CD4-positive, alpha-beta T cell treated with Interleukin-6 at 100 ng/mL for 8 hours (primary cell): Measurements from ENCODE around the gene SMARCC2.
A peak's percentile ranks its signal among the peaks of the same experiment; 100 is the strongest.

Experiments used
- DNase-seq: peaks from one replicate; pipeline ENCODE4 v3.0.0-alpha.2; 2020; ENCODE audit warnings: mixed read lengths, low spot score

SMARCC2 gene

DNA sequence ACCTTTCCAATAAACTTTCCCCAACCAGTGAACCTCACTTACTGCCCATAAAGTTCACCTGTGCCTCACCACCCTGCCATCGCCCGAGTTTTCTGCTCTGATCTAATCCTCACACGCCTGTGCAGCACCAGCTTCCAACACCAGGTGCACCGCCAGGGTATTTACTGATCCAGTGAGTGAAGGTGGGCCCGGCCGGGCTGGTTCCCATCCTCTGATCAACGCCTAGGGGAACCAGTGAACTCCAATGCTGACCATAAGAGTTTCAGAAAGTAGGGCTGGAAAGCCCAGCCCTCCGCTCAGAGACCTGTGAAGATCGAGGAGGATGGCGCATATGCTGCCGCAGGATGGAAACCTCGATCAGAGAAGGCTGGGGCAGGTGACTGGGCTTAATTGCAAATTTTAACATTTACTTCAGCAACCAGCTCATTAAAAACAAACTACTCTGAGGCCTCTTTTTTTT is 37.6 kb downstream of the SMARCC2 start:
- DNase-seq = peak; percentile 66

GRCh38 chr12:56150563-56150962 is 38.7 kb downstream of the SMARCC2 start:
- no peak for DNase-seq

- DNase-seq = no peak
Measured at GRCh38 chr12:56146492-56147460, 42.5 kb downstream of the SMARCC2 start.

DNA sequence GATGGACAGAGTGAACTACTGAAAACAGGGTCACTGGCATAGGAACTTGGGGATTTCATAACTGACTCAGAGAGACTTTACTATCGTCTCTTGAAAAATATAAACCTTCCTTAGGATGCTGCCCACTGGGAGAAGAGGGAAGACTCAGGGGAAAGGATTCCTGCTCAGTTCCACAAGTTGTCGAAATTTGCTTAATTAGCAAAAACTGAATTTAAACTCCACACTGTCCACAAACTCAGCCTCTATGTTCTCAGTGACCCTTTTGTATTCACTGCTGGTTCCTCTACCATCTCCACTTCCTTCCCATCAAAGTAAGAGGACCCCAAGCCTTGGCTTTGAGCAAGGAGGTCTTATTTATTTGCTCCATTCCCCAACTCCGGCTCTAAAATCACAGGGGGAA is 44.1 kb downstream of the SMARCC2 start:
- no peak for DNase-seq

- DNase-seq = no peak
Measured at GRCh38 chr12:56143870-56144269, 45.4 kb downstream of the SMARCC2 start.

DNA sequence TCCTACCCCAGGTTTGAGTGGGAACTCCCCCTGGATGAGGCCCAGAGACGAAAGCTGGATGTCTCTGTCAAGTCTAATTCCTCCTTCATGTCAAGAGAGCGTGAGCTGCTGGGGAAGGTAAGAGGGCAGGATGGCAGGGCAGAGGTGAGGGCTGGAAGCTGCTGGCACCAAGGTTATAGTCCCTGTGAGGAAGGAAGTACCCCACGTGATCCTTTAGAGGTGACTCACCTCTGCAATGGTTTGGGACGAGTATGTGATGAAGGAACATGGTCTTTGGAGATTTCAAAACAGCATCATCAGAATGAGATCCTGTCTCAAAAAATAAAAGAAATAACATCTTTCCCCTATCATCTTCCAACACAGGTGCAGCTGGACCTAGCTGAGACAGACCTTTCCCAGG is 46.1 kb downstream of the SMARCC2 start:
- DNase-seq = peak; percentile 38

DNA sequence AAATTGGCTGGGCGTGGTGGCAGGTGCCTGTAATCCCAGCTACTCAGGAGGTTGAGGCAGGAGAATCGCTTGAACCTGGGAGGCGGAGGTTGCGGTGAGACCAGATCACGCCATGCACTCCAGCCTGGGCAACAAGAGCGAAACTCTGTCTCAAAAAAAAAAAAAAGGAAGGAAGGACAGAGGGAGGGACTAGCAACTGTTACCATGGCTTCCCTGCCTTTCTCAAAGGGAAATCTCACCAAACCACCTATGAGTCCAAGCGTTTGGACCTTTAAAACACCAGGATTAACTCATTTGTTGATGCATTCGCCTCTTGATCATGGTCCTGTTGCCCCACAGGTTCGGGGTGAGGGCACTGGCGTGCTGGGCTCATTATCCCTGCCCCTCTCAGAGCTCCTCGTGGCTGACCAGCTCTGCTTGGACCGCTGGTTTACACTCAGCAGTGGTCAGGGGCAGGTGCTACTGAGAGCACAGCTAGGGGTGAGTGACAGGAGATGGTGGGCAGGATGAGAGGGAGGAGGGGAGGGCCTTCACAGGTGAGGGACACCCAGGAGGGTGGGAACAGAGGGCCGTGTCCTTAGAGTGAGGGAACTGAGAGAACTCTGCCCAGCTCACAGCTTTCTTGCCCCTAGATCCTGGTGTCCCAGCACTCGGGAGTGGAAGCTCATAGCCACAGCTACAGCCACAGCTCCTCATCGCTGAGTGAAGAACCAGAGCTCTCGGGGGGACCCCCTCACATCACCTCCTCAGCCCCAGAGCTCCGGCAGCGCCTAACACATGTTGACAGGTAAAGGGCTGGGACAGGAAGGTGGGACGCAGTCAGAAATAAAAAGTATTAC is 47.1 kb downstream of the SMARCC2 start:
- DNase-seq = no peak

- DNase-seq = no peak
Measured at GRCh38 chr12:56137853-56138571, 51.3 kb downstream of the SMARCC2 start.

DNA sequence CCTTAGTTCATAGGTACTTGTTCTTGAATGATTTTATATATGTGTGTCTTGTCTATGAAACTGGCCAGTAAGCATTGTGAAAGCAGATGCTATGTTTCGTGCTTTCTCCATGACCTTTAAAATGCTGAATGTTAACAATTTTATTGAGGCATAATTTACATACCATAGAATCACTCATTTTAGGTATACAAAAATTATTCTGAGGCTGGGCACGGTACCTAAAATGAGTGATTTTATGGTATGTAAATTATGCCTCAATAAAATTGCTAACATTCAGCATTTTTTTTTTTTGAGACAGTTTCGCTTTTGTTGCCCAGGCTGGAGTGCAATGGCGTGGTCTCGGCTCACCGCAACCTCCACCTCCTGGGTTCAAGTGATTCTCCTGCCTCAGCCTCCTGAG is 54.4 kb downstream of the SMARCC2 start:
- DNase-seq = no peak

GRCh38 chr12:56130876-56131275 is 58.4 kb downstream of the SMARCC2 start:
- no peak for DNase-seq

DNA sequence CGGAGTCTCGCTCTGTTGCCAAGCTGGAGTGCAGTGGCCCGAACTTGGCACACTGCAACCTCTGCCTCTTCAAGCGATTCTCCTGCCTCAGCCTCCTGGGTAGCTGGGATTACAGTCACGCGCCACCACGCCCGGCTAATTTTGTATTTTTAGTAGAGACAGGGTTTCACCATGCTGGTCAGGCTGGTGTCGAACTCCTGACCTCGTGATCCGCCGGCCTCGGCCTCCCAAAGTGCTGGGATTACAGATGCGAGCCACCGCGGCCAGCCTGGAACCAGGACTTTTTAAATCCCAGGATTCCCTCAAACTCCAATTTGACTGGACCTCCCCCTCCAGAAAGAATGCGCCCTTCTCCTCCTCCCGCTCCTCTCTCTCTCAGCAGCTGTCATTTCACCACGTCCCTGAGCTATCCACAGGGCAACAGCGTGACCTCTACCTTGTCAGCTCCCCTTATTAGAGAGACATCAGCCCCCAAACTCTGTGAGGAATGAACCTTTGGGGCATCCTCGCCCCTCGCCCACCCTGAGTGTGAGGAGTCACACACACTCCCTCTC is 59.3 kb downstream of the SMARCC2 start:
- no peak for DNase-seq

GRCh38 chr12:56129206-56129941 is 59.9 kb downstream of the SMARCC2 start:
- peak; percentile 84 for DNase-seq

GRCh38 chr12:56128670-56129205 is 60.5 kb downstream of the SMARCC2 start:
- no peak for DNase-seq

DNA sequence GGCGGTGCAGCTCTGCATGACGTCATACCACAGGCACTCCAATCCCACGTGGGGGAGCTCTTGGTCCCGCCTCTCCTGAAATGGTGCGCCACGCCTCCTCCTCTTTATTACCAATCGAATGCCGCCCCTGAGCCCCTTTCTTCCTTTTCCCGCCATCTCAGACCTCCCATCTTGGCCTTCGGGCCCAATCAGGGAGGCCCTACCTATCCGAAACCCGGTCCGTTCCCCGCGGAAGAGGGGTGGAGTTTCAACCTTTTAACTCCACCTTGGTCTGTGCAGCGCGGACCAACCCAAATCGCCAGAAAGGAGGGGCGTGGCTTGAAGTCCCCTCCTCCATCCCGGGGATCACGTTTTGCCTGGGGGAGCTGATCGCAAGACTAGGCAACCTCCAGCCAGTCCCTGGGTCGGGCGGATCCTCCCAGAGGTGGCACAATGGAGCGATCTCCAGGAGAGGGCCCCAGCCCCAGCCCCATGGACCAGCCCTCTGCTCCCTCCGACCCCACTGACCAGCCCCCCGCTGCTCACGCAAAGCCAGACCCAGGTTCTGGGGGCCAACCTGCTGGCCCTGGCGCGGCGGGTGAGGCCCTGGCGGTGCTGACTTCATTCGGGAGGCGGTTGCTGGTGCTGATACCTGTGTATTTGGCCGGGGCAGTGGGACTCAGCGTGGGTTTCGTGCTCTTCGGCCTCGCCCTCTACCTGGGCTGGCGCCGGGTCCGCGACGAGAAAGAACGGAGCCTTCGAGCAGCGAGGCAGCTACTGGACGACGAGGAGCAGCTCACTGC is 61.2 kb downstream of the SMARCC2 start, which contains the start of gene ESYT1:
ESYT1 (plus strand) TSS at position 380 of the 782 bp plus-strand sequence; CDS start at position 433, 53 bp downstream.
- peak; percentile 100 for DNase-seq

DNA sequence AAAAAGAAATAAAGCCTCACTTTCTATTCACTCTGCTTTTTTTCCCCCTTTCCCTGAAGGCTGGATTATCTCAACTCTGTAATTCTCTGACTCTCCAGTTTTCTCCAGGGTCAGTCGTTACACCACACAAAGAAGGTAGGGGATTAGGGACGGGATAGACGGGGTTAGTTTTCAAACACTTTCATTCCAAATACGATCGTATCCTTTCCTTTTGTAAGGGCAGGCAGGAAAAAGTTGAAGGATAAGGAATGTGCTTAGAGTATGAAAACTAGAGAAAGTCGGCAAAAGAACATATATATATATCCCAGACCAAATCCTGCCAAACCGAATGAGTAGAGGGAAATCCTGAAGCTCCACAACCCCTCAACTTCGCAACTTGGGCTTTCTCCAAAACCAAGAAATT is 61.8 kb downstream of the SMARCC2 start:
- no peak for DNase-seq

DNA sequence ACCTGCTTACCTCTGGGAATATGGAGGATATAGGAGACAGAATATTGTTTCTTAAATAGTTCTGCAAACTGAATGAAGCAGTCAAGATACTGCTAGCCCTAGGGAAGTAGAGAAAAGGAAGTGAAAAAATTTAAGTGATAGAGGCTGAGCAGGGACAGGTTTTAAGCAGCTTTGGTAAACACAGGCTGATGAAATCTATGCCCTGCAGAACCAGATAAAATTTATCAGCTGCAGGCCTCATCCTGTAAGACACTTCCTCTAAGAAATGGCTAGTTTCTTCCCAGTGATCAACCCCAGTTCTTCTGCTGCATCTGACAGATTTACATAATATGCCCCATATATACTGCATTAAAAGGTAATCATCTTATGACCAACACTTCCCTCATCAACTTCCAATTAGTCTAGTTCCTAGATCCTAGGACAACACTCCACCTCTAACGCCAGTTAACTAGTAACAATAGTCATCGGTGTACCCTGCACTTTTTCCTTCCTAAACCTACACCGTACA is 62.5 kb downstream of the SMARCC2 start:
- DNase-seq = no peak

DNA sequence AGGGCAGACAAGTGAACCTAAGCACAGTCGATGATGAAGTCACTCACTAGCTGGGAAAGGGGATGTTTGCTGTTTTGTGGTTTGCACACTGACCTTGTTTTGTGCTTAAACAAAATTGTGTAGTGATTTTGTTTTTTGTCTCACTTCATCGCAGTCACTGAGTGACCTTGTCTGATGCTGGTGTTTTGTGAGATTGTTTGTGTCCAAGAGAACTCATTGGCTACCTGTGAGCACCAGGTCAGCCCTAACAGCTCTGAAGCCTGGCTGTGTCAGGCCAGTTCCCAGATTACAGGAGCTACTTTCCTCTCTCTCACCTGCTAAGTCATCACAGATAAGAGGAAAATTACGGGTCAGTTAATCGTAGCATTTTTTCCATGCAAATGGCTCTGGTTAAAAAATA is 65.2 kb downstream of the SMARCC2 start:
- DNase-seq = no peak

DNA sequence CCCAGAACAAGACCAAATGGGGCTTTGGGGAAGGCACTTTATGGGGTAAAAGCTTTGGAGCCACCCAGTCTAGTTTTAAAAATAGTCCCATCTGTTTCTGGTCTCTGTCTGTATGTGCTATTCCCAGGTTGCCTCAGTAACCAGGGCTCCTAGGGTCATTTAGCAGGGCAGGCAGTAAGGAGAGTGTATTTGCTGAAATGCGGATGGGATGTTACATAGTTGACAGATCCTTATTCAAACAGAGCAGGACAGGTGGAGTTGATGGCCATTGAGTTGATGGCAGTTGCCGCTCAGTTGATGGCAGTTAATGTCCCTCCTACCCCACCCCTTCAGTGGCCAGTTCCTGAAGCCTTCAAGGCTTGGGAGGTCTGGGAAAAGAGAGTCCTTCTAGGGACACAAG is 66.6 kb downstream of the SMARCC2 start:
- DNase-seq = no peak

DNA sequence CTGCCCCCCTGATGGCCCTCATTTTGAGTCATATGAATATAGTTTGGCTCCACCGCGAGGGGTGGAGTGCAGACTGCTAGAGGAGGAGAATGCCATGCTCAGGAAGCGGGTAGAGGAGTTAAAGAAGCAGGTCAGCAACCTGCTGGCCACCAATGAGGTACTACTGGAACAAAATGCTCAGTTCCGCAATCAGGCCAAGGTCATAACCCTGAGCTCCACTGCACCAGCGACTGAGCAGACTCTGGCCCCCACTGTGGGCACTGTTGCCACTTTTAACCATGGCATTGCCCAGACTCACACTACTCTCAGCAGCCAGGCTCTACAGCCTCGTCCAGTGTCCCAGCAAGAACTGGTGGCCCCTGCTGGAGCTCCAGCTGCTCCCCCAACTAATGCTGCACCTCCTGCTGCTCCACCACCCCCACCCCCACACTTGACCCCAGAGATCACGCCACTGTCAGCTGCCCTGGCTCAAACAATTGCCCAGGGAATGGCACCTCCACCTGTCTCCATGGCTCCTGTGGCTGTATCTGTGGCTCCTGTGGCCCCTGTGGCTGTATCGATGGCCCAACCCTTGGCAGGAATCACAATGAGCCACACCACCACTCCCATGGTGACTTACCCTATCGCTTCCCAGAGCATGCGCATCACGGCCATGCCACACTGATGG is 67.9 kb downstream of the SMARCC2 start:
- no peak for DNase-seq
